GM12874 (cell line): Measurements from ENCODE around the gene MPRIP.

Experiments
- CTCF ChIP-seq: IDR thresholded peaks from 2 replicates; pipeline ENCODE4 v1.5.1; 2011; ENCODE audit warnings: low read depth, mild to moderate bottlenecking, control low read depth, low read length, moderate library complexity; ENCODE audit not compliant: insufficient read depth

MPRIP gene

GRCh38 chr17:17042384-17042736, at the start of gene MPRIP:
Gene MPRIP (plus strand): TSS chr17:17042457. CDS start chr17:17042849, 392 bp downstream.
- no peak for TF ChIP-seq CTCF

- no peak for TF ChIP-seq CTCF
Observed at GRCh38 chr17:16994631-16995030, 47.6 kb upstream of the MPRIP start.

GRCh38 chr17:16995930-16996329, 46.3 kb upstream of the MPRIP start:
- no peak for TF ChIP-seq CTCF

GRCh38 chr17:16997514-16998429, 44.5 kb upstream of the MPRIP start:
- peak; percentile 39; the same call in 1 of the 2 replicates for TF ChIP-seq CTCF

GRCh38 chr17:16999931-17000625, 42.2 kb upstream of the MPRIP start:
- no peak for TF ChIP-seq CTCF

- TF ChIP-seq CTCF: no peak
Observed at GRCh38 chr17:17001076-17001777, 41.0 kb upstream of the MPRIP start.
